Panc1 (cell line): ENCODE results near the gene TAF6. TPM values are rescaled to one million over a fixed set of nuclear protein-coding genes. Genes with fewer than 3 reads are reported as not detected.

ENCODE experiments used
- ATAC-seq: fragments of 200-7000 bp; cut with Tn5 transposase; 2 replicates; pipeline ENCODE4 v1.9.1; 2020; ENCODE audit warnings: mild to moderate bottlenecking, moderate library complexity
- BruUV-seq: library from RNA; stranded (reverse); fragments of 400-500 nt; replicated peaks from 2 replicates; lab custom pipeline; 2021; lab: Mats Ljungman, UMichigan
- CTCF ChIA-PET: fragments of 300-600 bp; sonication (Branson Sonifier 250); formaldehyde crosslinking; loops from one replicate; lab custom pipeline; 2022; ENCODE audit warnings: antibody characterized with exemption; lab: Charles Lee
- POLR2A ChIA-PET: fragments of 300-600 bp; sonication (Branson Sonifier 250); formaldehyde crosslinking; loops from one replicate; lab custom pipeline; 2022; ENCODE audit warnings: antibody characterized with exemption; lab: Charles Lee
- DNase-seq: peaks from one replicate; pipeline ENCODE4 v3.0.0-alpha.2; 2010; ENCODE audit warnings: low read depth, low spot score
- H3K27ac ChIP-seq: 2 replicates; pipeline ENCODE4 v1.5.1; 2011; ENCODE audit warnings: mild to moderate bottlenecking, low read length, inconsistent platforms
- H3K27me3 ChIP-seq: fragments of 200-500 bp; sonication (Bioruptor generic); 2 replicates; pipeline ENCODE4 v1.6.0; 2014; ENCODE audit warnings: low read length, inconsistent platforms; ENCODE audit not compliant: control insufficient read depth, insufficient read depth
- H3K36me3 ChIP-seq: fragments of 200-500 bp; sonication (Bioruptor generic); 2 replicates; pipeline ENCODE4 v1.5.1; 2014; ENCODE audit warnings: inconsistent platforms, mild to moderate bottlenecking, low read length, moderate library complexity; ENCODE audit not compliant: control insufficient read depth, insufficient read depth
- H3K4me1 ChIP-seq: 2 replicates; pipeline ENCODE4 v1.5.1; 2011; ENCODE audit warnings: inconsistent platforms, mild to moderate bottlenecking, low read length, moderate library complexity; ENCODE audit not compliant: control insufficient read depth, insufficient read depth
- H3K4me3 ChIP-seq, 2 experiments: 2 replicates each; pipeline ENCODE4 v1.5.1; 2011 to 2012; ENCODE audit warnings: low read depth in 2 of 2, low read length in 2 of 2, mild to moderate bottlenecking in 2 of 2, inconsistent platforms in 1 of 2, moderate library complexity in 1 of 2
- H3K9me3 ChIP-seq: fragments of 200-500 bp; sonication (Bioruptor generic); 2 replicates; pipeline ENCODE4 v1.5.1; 2014; ENCODE audit warnings: low read depth, mild to moderate bottlenecking, inconsistent platforms, low read length, moderate library complexity; ENCODE audit not compliant: control insufficient read depth, insufficient read depth
- CTCF ChIP-seq: fragments of 450-650 bp; IDR thresholded peaks from 2 replicates; pipeline ENCODE4 v1.5.1; 2017; ENCODE audit warnings: mild to moderate bottlenecking
- POLR2AphosphoS5 ChIP-seq: IDR thresholded peaks from 2 replicates; pipeline ENCODE4 v1.6.1; 2012; ENCODE audit warnings: mild to moderate bottlenecking, low read depth, low read length, moderate library complexity
- REST ChIP-seq, 2 experiments: IDR thresholded peaks; 2 replicates each; pipeline ENCODE4 v1.6.1; 2011 to 2012; ENCODE audit warnings: low read depth in 2 of 2, control low read depth in 1 of 2, low read length in 1 of 2, mild to moderate bottlenecking in 1 of 2, moderate library complexity in 1 of 2; ENCODE audit not compliant: insufficient read depth in 1 of 2
- SIN3A ChIP-seq: IDR thresholded peaks from 2 replicates; pipeline ENCODE4 v1.6.1; 2012; ENCODE audit warnings: low read depth, mild to moderate bottlenecking, low read length, moderate library complexity, borderline replicate concordance; ENCODE audit not compliant: insufficient read depth
- TCF7L2 ChIP-seq: IDR thresholded peaks from 2 replicates; pipeline ENCODE4 v1.6.1; 2011; ENCODE audit warnings: mild to moderate bottlenecking, low read depth, low read length, inconsistent platforms
- in situ Hi-C: cut with HindIII; loops from 2 replicates; pipeline ENCODE4 v1.10.0; 2016; ENCODE audit warnings: low sequenced_read_pairs, low pct_unique_long_range_greater_than_20kb
- intact Hi-C: fragments of 100-400 bp; cut with micrococcal nuclease; formaldehyde crosslinking; loops from one replicate; pipeline ENCODE4 v1.10.0; 2022; ENCODE audit not compliant: unreplicated experiment
- total RNA-seq: library from RNA; stranded (reverse); gene quantifications from one replicate; pipeline ENCODE4 v1.2.1, GENCODE V29; 2021; ENCODE audit not compliant: unreplicated experiment

TAF6 gene
- total RNA-seq, 1 experiment from 2014 or later: 92.3 TPM

- peaks cover 7% of the 10 kb centered on the region for H3K4me1 ChIP-seq
- ChIA-PET POLR2A (no interaction called here), CTCF (no interaction called here)
- peak overlapping the region; percentile 39 to 71; a peak in 3 of 4 replicates for H3K4me3 ChIP-seq
- no peak overlapping the region for H3K27ac ChIP-seq
- no peak for TF ChIP-seq REST (IDR thresholded peaks at IDR 0.05; ENCODE audit: insufficient read depth in 1 of 2, low read depth in 2 of 2, low read length in 1 of 2)
- TF ChIP-seq CTCF: no peak
- TF ChIP-seq POLR2AphosphoS5: no peak
- TF ChIP-seq TCF7L2: no peak
- TF ChIP-seq SIN3A: no peak
- no peaks in the 10 kb centered on the region for H3K36me3 ChIP-seq
- in situ Hi-C loops (no loop called here), intact Hi-C loops (no loop called here)
- BruUV-seq: no TSS peak
- ATAC-seq: no peak
- H3K9me3 ChIP-seq: no peaks in the 10 kb centered on the region
- no peak for DNase-seq
- no peaks in the 10 kb centered on the region for H3K27me3 ChIP-seq
Observed at GRCh38 chr7:100166970-100167911, 48.1 kb upstream of the TAF6 start.

GRCh38 chr7:100166317-100166940 lies 47.3 kb upstream of the TAF6 start:
- H3K9me3 ChIP-seq: no peaks in the 10 kb centered on the region
- H3K27me3 ChIP-seq: no peaks in the 10 kb centered on the region
- H3K27ac ChIP-seq: no peak overlapping the region
- ATAC-seq: no peak
- TF ChIP-seq REST (IDR thresholded peaks at IDR 0.05; ENCODE audit: insufficient read depth in 1 of 2, low read depth in 2 of 2, low read length in 1 of 2): no peak
- TF ChIP-seq TCF7L2: no peak
- no peak for TF ChIP-seq POLR2AphosphoS5
- TF ChIP-seq SIN3A: no peak
- TF ChIP-seq CTCF: no peak
- no peak overlapping the region for H3K4me3 ChIP-seq
- intact Hi-C loops (no loop called here), in situ Hi-C loops (no loop called here)
- DNase-seq: no peak
- peaks cover 7% of the 10 kb centered on the region for H3K4me1 ChIP-seq
- POLR2A ChIA-PET: no interaction called here
- no peaks in the 10 kb centered on the region for H3K36me3 ChIP-seq
- BruUV-seq: no TSS peak
- CTCF ChIA-PET: no interaction called here
